Endothelial cell of umbilical vein (primary cell): ENCODE results near the gene C5orf58. TPM values are rescaled to one million over a fixed set of nuclear protein-coding genes. Genes with fewer than 3 reads are reported as not detected.

Experiments used
- BruUV-seq: library from RNA; stranded (reverse); fragments of 400-500 nt; replicated peaks from 2 replicates; lab custom pipeline; 2021; lab: Mats Ljungman, UMichigan
- CTCF ChIA-PET: fragments of 300-600, 350-600 bp; sonication (Branson Sonifier 250); formaldehyde crosslinking; loops from one replicate; lab custom pipeline; 2021; ENCODE audit warnings: antibody characterized with exemption, inconsistent platforms; lab: Charles Lee
- POLR2A ChIA-PET: fragments of 300-600, 350-600 bp; sonication (Branson Sonifier 250); formaldehyde crosslinking; loops from one replicate; lab custom pipeline; 2021; ENCODE audit warnings: antibody characterized with exemption, inconsistent platforms; lab: Charles Lee
- DNase-seq: peaks from one replicate; pipeline ENCODE4 v3.0.0-alpha.2; 2011; ENCODE audit warnings: low read depth, low spot score
- FAIRE-seq: peaks from 2 replicates; lab custom pipeline; 2011; peaks lifted over from hg19 to GRCh38; lab: Jason Lieb, UNC
- H2AFZ ChIP-seq: 2 replicates; pipeline ENCODE4 v1.6.0; 2012; ENCODE audit warnings: low read depth, low read length, control low read depth, inconsistent platforms
- H3K27ac ChIP-seq: 2 replicates; pipeline ENCODE4 v1.5.1; 2011; ENCODE audit warnings: low read depth, mild to moderate bottlenecking, control low read depth, low read length, moderate library complexity; ENCODE audit not compliant: insufficient read depth
- H3K27me3 ChIP-seq, 2 experiments: 2 replicates each; pipeline versions ENCODE4 v1.6.0 to v1.6.1; 2011; ENCODE audit warnings: low read length in 2 of 2, mixed read lengths in 1 of 2; ENCODE audit not compliant: control insufficient read depth in 2 of 2, insufficient read depth in 2 of 2
- H3K36me3 ChIP-seq, 2 experiments: 2 replicates in 1 of 2; 3 replicates in 1 of 2; pipeline ENCODE4 v1.5.1; 2011; ENCODE audit warnings: low read length in 2 of 2, mild to moderate bottlenecking in 1 of 2, moderate library complexity in 1 of 2; ENCODE audit not compliant: control insufficient read depth in 2 of 2, insufficient read depth in 2 of 2; ENCODE audit errors: extremely low read depth in 1 of 2
- H3K4me1 ChIP-seq: 3 replicates; pipeline ENCODE4 v1.5.1; 2011; ENCODE audit warnings: mild to moderate bottlenecking, low read length; ENCODE audit not compliant: control insufficient read depth, insufficient read depth; ENCODE audit errors: extremely low read depth
- H3K4me2 ChIP-seq: 2 replicates; pipeline ENCODE4 v1.6.1; 2011; ENCODE audit warnings: low read length, control low read depth, mixed read lengths; ENCODE audit not compliant: insufficient read depth
- H3K4me3 ChIP-seq, 3 experiments: fragments of 200-600 bp in 1 of 3; sonication (generic), shearing (Covaris generic) in 1 of 3; replicated peaks in 1 of 3; 2 replicates each; pipeline ENCODE4 v1.5.1; 2011 to 2016; ENCODE audit warnings: control low read depth in 3 of 3, low read length in 3 of 3, mild to moderate bottlenecking in 2 of 3, inconsistent platforms in 1 of 3, low read depth in 1 of 3, moderate library complexity in 1 of 3; ENCODE audit not compliant: insufficient read depth in 1 of 3
- H3K79me2 ChIP-seq: 2 replicates; pipeline ENCODE4 v1.6.0; 2012; ENCODE audit warnings: low read length, inconsistent platforms; ENCODE audit not compliant: control insufficient read depth, insufficient read depth
- H3K9ac ChIP-seq: replicated peaks from 2 replicates; pipeline ENCODE3; 2011; ENCODE audit warnings: low read length, control low read depth; ENCODE audit not compliant: insufficient read depth; ENCODE audit errors: extremely low read depth
- H3K9me1 ChIP-seq: replicated peaks from 3 replicates; pipeline ENCODE4 v1.6.0; 2011; ENCODE audit warnings: mild to moderate bottlenecking, low read length; ENCODE audit not compliant: control insufficient read depth, insufficient read depth; ENCODE audit errors: extremely low read depth
- H3K9me3 ChIP-seq: replicated peaks from 2 replicates; pipeline ENCODE4 v1.5.1; 2012; ENCODE audit warnings: low read length, inconsistent platforms; ENCODE audit not compliant: control insufficient read depth, insufficient read depth
- H4K20me1 ChIP-seq: replicated peaks from 2 replicates; pipeline ENCODE3; 2011; ENCODE audit warnings: mild to moderate bottlenecking, low read length; ENCODE audit not compliant: control insufficient read depth, insufficient read depth; ENCODE audit errors: extremely low read depth
- CTCF ChIP-seq, 2 donors: IDR thresholded peaks; 1 replicate in 1 of 2; 2 replicates in 1 of 2; pipeline ENCODE4 v1.5.1; 2011; ENCODE audit warnings: low read length in 2 of 2, mild to moderate bottlenecking in 2 of 2, moderate library complexity in 2 of 2, control low read depth in 1 of 2, inconsistent platforms in 1 of 2, low read depth in 1 of 2; ENCODE audit not compliant: insufficient read depth in 1 of 2; ENCODE audit errors: extremely low read depth in 1 of 2
- EZH2 ChIP-seq: IDR thresholded peaks from 2 replicates; pipeline ENCODE4 v1.6.1; 2012; ENCODE audit warnings: borderline replicate concordance, low read depth, mild to moderate bottlenecking, moderate library complexity, low read length, inconsistent platforms; ENCODE audit not compliant: severe bottlenecking
- FOS ChIP-seq: IDR thresholded peaks from 2 replicates; pipeline ENCODE4 v1.6.1; 2011; ENCODE audit warnings: mild to moderate bottlenecking, low read length, moderate library complexity, borderline replicate concordance; ENCODE audit not compliant: insufficient read depth
- GATA2 ChIP-seq: IDR thresholded peaks from 2 replicates; pipeline ENCODE4 v1.7.0; 2011; ENCODE audit warnings: low read depth, mild to moderate bottlenecking, moderate library complexity, mixed read lengths, low read length; ENCODE audit not compliant: insufficient read length, insufficient read depth
- JUN ChIP-seq: IDR thresholded peaks from 2 replicates; pipeline ENCODE4 v1.6.1; 2011; ENCODE audit warnings: borderline replicate concordance, low read depth; ENCODE audit not compliant: insufficient read length, insufficient read depth
- MAX ChIP-seq: IDR thresholded peaks from 2 replicates; pipeline ENCODE4 v1.6.1; 2011; ENCODE audit not compliant: insufficient read depth, insufficient read length
- MYC ChIP-seq: IDR thresholded peaks from one replicate; pipeline ENCODE4 v1.6.1; 2011; ENCODE audit warnings: mild to moderate bottlenecking, low read depth, low read length
- POLR2A ChIP-seq: IDR thresholded peaks from 2 replicates; pipeline ENCODE4 v1.6.1; 2012; ENCODE audit warnings: low read depth, mild to moderate bottlenecking, control low read depth, low read length
- POLR2AphosphoS5 ChIP-seq: IDR thresholded peaks from 2 replicates; pipeline ENCODE4 v1.6.1; 2012; ENCODE audit warnings: low read depth, mild to moderate bottlenecking, control low read depth, low read length, moderate library complexity; ENCODE audit not compliant: insufficient read depth
- dilution Hi-C: fragments of 300-500 bp; cut with MboI; formaldehyde crosslinking; loops from one replicate; pipeline ENCODE4 v1.15.0; 2019; ENCODE audit warnings: low sequenced_read_pairs; ENCODE audit not compliant: extremely low pct_ligation_motif_present
- intact Hi-C: fragments of 100-400 bp; cut with micrococcal nuclease; formaldehyde crosslinking; loops from one replicate; pipeline ENCODE4 v1.10.0; 2022
- polyA plus RNA-seq, 4 experiments: library from polyadenylated mRNA; depleted of rRNA in 3 of 4; stranded (reverse) in 3 of 4; unstranded in 1 of 4; fragments of >200 nt; gene quantifications; 2 replicates each; pipeline versions ENCODE4 v1.2.1 to v1.2.3, GENCODE V29; 2011 to 2012; ENCODE audit warnings: missing spikeins in 1 of 4
- total RNA-seq: library from RNA; stranded (reverse); gene quantifications from 2 replicates; pipeline ENCODE4 v1.2.3, GENCODE V29; 2021

Gene C5orf58
- total and polyA plus RNA-seq, 2 donors (not counting 3 experiments of a cell fraction or from before 2014, with no cell fraction given) = not detected

GRCh38 chr5:170206958-170207357, 25.8 kb upstream of the C5orf58 start:
- no peak for DNase-seq
- ChIA-PET CTCF (no interaction called here), POLR2A (no interaction called here)
- Histone ChIP-seq H3K9ac (no peak overlapping the region), H3K4me1 (no peaks in the 10 kb centered on the region), H3K4me2 (no peak overlapping the region), H3K79me2 (no peaks in the 10 kb centered on the region), H4K20me1 (no peaks in the 10 kb centered on the region), H3K27ac (no peak overlapping the region), H3K9me1 (no peaks in the 10 kb centered on the region), H3K36me3 (no peaks in the 10 kb centered on the region), H3K27me3 (peaks cover 0 to 3% of the 10 kb centered on the region in 2 experiments), H3K4me3 (no peak overlapping the region), H3K9me3 (no peaks in the 10 kb centered on the region), H2AFZ (no peak overlapping the region)
- no TSS peak for BruUV-seq
- no peak for TF ChIP-seq POLR2A
- no peak for TF ChIP-seq MAX
- TF ChIP-seq EZH2 = no peak
- no peak for TF ChIP-seq MYC
- no peak for TF ChIP-seq JUN
- no peak for TF ChIP-seq GATA2
- TF ChIP-seq CTCF (IDR thresholded peaks at IDR 0.05; ENCODE audit: extremely low read depth in 1 of 2, insufficient read depth in 1 of 2, low read depth in 1 of 2, low read length in 2 of 2) = no peak
- no peak for TF ChIP-seq POLR2AphosphoS5
- no peak for TF ChIP-seq FOS
- dilution Hi-C loops = no loop called here
- intact Hi-C loops = no loop called here
- FAIRE-seq = no peak
